ENCODE data around the gene ZNF213. TPM values are rescaled to one million over a fixed set of nuclear protein-coding genes. Genes with fewer than 3 reads are reported as not detected.
A peak's percentile ranks its signal among the peaks of the same experiment; 100 is the strongest.
"Not testable (repeated sequence)": the region's sequence is repeated elsewhere in the genome, so short reads cannot be mapped to it uniquely, and the experiment has no call there.

The ZNF213 gene
- total RNA-seq, 1 donor = 8.0 TPM

DNA sequence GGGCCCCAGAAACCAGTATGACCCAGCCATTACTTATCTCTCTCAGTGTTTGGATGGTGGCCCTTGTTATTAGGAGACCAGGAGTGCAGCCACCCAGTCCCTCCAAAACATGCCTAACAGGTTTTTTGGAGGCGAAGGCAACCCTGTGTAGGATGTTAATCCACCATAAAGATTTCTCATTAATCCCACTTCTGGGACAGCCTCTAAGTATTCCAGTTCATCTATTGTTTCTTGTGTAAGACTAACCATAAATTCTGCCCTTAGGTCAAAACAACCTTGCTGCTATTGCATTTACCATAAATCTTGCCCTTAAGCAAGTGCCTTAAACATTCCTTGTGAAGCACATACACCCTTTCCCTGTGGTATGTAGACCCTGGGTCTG, 31.7 kb downstream of the ZNF213 start:
- peaks cover 41% of the 10 kb centered on the region for H3K27me3 ChIP-seq (ENCODE audit: insufficient read depth, low read length)
- no peak overlapping the region for H2AFZ ChIP-seq (ENCODE audit: low read length)
- no peak for DNase-seq (ENCODE audit: insufficient read length, low spot score, missing footprints)
- no peak overlapping the region for H3K4me3 ChIP-seq (ENCODE audit: insufficient read depth, low read length)
- H4K20me1 ChIP-seq (ENCODE audit: insufficient read depth, low read length) = no peaks in the 10 kb centered on the region
- no peaks in the 10 kb centered on the region for H3K79me2 ChIP-seq (ENCODE audit: insufficient read depth, low read length)
- H3K4me1 ChIP-seq (ENCODE audit: insufficient read depth, low read length) = no peaks in the 10 kb centered on the region
- H3K27ac ChIP-seq (ENCODE audit: low read depth, low read length) = no peak overlapping the region
- H3K9me3 ChIP-seq (ENCODE audit: low read depth, low read length) = no peaks in the 10 kb centered on the region
- H3K36me3 ChIP-seq (ENCODE audit: insufficient read depth, low read length) = no peaks in the 10 kb centered on the region
- TF ChIP-seq, protein P1, sequence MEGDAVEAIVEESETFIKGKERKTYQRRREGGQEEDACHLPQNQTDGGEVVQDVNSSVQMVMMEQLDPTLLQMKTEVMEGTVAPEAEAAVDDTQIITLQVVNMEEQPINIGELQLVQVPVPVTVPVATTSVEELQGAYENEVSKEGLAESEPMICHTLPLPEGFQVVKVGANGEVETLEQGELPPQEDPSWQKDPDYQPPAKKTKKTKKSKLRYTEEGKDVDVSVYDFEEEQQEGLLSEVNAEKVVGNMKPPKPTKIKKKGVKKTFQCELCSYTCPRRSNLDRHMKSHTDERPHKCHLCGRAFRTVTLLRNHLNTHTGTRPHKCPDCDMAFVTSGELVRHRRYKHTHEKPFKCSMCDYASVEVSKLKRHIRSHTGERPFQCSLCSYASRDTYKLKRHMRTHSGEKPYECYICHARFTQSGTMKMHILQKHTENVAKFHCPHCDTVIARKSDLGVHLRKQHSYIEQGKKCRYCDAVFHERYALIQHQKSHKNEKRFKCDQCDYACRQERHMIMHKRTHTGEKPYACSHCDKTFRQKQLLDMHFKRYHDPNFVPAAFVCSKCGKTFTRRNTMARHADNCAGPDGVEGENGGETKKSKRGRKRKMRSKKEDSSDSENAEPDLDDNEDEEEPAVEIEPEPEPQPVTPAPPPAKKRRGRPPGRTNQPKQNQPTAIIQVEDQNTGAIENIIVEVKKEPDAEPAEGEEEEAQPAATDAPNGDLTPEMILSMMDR (IDR thresholded peaks at IDR 0.05; ENCODE audit: extremely low read depth, low read depth, low read length) = no peak
- no peak overlapping the region for H3K4me2 ChIP-seq (ENCODE audit: insufficient read depth, low read length)

- H2AFZ ChIP-seq (ENCODE audit: low read length); H4K20me1 ChIP-seq (ENCODE audit: insufficient read depth, low read length); H3K4me1 ChIP-seq (ENCODE audit: insufficient read depth, low read length); H3K36me3 ChIP-seq (ENCODE audit: insufficient read depth, low read length); H3K4me3 ChIP-seq (ENCODE audit: insufficient read depth, low read length); H3K79me2 ChIP-seq (ENCODE audit: insufficient read depth, low read length); H3K9me3 ChIP-seq (ENCODE audit: low read depth, low read length); DNase-seq (ENCODE audit: insufficient read length, low spot score, missing footprints); H3K4me2 ChIP-seq (ENCODE audit: insufficient read depth, low read length); H3K27ac ChIP-seq (ENCODE audit: low read depth, low read length): not testable (repeated sequence)
- H3K27me3 ChIP-seq (ENCODE audit: insufficient read depth, low read length) = peaks cover 52% of the 10 kb centered on the region
Measured at GRCh38 chr16:3168729-3169128, 33.9 kb downstream of the ZNF213 start.

DNA sequence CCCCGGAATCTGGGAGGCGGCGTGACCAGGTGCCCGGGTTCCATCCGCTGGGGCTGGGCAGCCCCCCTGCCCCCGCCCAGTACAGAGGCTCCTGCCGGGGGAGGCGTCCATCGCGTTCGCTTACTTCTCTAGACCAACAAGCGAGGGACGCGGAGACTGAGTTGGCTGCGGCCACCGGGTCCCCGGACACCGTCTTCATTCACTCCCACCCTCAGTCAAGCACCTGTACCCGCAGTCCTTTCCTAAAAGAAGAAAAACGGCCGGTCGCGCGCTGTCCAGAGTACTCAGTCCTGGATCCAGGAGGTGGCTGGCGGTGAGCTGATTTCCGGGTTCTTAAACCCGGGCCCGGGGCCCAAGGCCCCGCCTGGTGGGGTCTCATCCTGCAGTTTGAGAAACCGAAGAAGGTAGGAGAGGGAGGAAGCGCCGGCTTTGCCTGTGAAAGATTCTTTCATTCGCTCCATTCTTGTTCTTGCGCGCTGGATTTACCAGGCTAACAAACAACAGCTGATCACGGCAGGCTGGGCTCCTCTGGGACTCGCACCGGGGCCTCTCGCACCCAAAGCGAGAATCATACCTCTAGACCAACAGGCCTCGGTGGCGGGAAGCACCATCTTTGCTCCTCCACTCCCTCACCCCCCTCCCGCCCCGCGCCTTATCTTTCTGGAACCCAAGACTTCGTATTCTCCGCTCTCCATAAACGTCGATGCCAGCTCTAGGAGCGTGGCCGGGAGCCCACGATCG, 35.8 kb downstream of the ZNF213 start:
- H3K9me3 ChIP-seq (ENCODE audit: low read depth, low read length) = no peaks in the 10 kb centered on the region
- peak; percentile 64 for DNase-seq (ENCODE audit: insufficient read length, low spot score, missing footprints)
- H3K4me1 ChIP-seq (ENCODE audit: insufficient read depth, low read length) = no peaks in the 10 kb centered on the region
- no peak overlapping the region for H2AFZ ChIP-seq (ENCODE audit: low read length)
- H3K27ac ChIP-seq (ENCODE audit: low read depth, low read length) = no peak overlapping the region
- no peaks in the 10 kb centered on the region for H3K79me2 ChIP-seq (ENCODE audit: insufficient read depth, low read length)
- no peaks in the 10 kb centered on the region for H3K36me3 ChIP-seq (ENCODE audit: insufficient read depth, low read length)
- TF ChIP-seq, protein P1 (IDR thresholded peaks at IDR 0.05; ENCODE audit: extremely low read depth, low read depth, low read length) = no peak
- no peaks in the 10 kb centered on the region for H4K20me1 ChIP-seq (ENCODE audit: insufficient read depth, low read length)
- peak overlapping the region; percentile 14 for H3K4me2 ChIP-seq (ENCODE audit: insufficient read depth, low read length)
- H3K27me3 ChIP-seq (ENCODE audit: insufficient read depth, low read length) = peaks cover 54% of the 10 kb centered on the region
- H3K4me3 ChIP-seq (ENCODE audit: insufficient read depth, low read length) = no peak overlapping the region

DNA sequence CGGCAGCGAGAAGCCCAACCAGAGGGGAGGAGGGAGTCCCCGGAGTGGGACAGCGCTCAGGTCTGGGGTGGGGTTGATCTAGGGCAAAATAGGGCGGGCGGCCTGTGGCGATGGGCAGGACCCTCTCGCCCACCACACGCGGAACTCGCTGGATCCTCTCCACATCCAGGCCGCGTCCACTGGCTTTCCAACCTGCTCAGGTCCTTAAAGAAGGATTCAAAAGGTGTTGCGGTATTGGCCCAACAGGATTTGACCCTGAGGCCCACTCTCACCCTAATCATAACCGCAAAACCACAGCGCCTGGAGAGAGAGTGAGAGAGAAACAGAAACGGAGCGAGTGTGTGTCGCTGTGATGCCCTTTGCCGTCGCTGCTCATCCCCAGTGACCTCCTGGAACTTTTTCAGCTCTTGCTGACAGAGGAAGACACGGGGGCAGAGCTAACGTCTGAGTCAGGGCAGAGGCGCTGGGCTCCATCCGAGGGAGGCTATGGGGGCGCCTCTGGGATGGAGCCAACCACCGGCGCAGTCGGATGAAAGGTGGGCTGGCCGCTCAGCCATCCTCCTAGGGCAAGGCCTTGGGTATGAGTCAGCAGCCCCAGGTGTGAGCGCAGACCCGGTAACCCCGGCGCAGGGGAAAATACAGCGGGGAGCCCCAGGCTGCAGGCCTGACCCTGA, 36.5 kb downstream of the ZNF213 start:
- no peaks in the 10 kb centered on the region for H4K20me1 ChIP-seq (ENCODE audit: insufficient read depth, low read length)
- peak overlapping the region; percentile 9 for H3K4me2 ChIP-seq (ENCODE audit: insufficient read depth, low read length)
- H3K4me1 ChIP-seq (ENCODE audit: insufficient read depth, low read length) = no peaks in the 10 kb centered on the region
- H3K9me3 ChIP-seq (ENCODE audit: low read depth, low read length) = no peaks in the 10 kb centered on the region
- no peaks in the 10 kb centered on the region for H3K79me2 ChIP-seq (ENCODE audit: insufficient read depth, low read length)
- H3K36me3 ChIP-seq (ENCODE audit: insufficient read depth, low read length) = no peaks in the 10 kb centered on the region
- H3K27me3 ChIP-seq (ENCODE audit: insufficient read depth, low read length) = peaks cover 58% of the 10 kb centered on the region
- TF ChIP-seq, protein P1 (IDR thresholded peaks at IDR 0.05; ENCODE audit: extremely low read depth, low read depth, low read length) = no peak
- H2AFZ ChIP-seq (ENCODE audit: low read length) = no peak overlapping the region
- peak; percentile 30 for DNase-seq (ENCODE audit: insufficient read length, low spot score, missing footprints)
- H3K27ac ChIP-seq (ENCODE audit: low read depth, low read length) = no peak overlapping the region
- no peak overlapping the region for H3K4me3 ChIP-seq (ENCODE audit: insufficient read depth, low read length)

Measured in osteoblast (primary cell).